Right renal pelvis (tissue), 4 donors: ENCODE results near the gene DGCR6L. TPM values are rescaled to one million over a fixed set of nuclear protein-coding genes. Genes with fewer than 3 reads are reported as not detected.
"Not testable (repeated sequence)": the region's sequence is repeated elsewhere in the genome, so short reads cannot be mapped to it uniquely, and the experiment has no call there.

ENCODE experiments used
- DNase-seq, 4 donors: peaks; one replicate each; pipeline ENCODE4 v3.0.0-alpha.2; 2013; ENCODE audit warnings: low read depth in 4 of 4, low spot score in 3 of 4, missing footprints in 1 of 4
- polyA plus RNA-seq, 4 donors: library from polyadenylated mRNA; unstranded; fragments of 120-200 nt; gene quantifications; one replicate each; pipeline ENCODE4 v1.2.1, GENCODE V29; 2013; ENCODE audit not compliant: insufficient read length in 4 of 4

Gene DGCR6L
- polyA plus RNA-seq, 4 donors: 45.1 to 68.0 (median 52.9) TPM

DNA sequence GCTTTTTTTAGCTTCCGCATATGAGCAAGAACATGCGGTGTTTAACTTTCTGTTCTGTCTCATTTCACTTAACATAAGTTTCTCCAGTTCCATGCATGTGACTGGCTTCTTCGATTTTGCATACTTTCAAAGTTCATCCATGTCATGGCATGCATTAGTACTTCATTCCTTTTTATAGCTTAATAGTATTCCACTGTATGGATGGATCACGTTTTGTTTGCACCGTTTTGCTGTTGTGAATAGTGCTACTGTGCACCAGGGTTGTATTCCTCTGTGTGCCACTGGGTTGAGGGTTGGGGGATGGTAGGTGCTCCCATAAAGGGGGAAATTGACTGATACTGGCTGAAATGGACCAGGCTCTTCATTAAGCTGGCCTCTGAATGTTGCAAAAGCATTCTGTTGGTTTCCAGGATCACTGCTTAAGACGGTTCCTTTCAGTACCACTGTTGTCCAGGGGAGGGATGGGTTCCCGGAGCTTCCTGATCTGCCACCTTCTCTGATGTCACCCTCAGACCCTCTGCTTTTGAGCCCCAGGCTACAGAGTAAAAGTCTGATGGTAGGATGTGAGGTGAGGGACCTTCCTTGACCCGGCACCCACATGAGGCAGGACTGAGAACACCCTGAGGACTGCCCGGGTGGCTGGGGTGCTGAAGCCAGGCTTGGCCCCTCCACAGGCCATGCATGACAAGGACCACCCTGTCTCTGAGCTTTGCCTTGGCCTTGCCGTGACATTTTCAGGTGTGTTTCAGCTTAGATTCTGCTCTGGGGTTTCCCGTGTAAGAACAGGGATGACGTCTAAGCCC lies 24.4 kb downstream of the DGCR6L start:
- DNase-seq: no peak

GRCh38 chr22:20292673-20293232 lies 27.1 kb downstream of the DGCR6L start:
- no peak for DNase-seq

- no peak for DNase-seq
These were observed 27.8 kb downstream of the DGCR6L start for GRCh38 chr22:20292108-20292507.

GRCh38 chr22:20291604-20292063 lies 28.2 kb downstream of the DGCR6L start:
- DNase-seq: no peak

DNA sequence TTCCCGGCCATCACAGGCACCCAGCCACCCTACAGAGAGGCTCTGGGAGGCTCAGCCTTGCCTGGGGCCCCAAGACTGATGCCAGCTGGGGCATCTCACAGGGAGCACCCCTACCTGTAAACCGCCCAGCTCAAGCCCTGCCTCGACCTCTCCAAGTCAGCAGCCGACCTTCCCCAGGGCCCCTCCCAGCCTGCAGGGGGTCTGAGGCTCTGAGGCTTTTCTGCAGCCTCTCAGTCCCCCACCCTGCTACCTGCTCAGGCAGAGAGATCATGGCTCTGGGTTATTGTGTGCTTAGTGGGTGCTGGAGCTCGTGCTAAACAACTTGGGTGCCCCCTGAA lies 28.6 kb downstream of the DGCR6L start:
- DNase-seq: no peak

- DNase-seq: no peak
These were observed 29.1 kb downstream of the DGCR6L start for GRCh38 chr22:20290578-20291248.

GRCh38 chr22:20290045-20290392 lies 29.8 kb downstream of the DGCR6L start:
- DNase-seq: no peak

- not testable (repeated sequence) for DNase-seq
These were observed 30.4 kb downstream of the DGCR6L start for GRCh38 chr22:20289182-20290044.

GRCh38 chr22:20286784-20287423 lies 33.0 kb downstream of the DGCR6L start:
- DNase-seq: not testable (repeated sequence)

DNA sequence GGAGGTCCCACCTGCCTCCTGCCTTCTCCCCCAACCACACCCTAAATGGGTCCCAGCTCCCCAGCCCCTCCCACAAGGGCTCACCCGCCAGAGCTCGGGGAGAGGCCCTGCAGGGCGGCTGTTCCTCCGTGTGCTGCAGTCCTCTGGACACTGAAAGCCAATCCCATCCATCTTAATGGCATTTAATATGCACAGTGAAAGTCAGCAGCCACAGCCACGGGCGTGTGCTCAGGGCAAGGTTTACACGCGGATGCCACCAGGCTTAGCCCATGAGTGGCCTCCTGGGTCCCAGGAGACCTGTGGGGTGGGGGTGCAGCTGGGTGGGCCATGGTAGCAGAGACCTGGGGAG lies 33.6 kb downstream of the DGCR6L start:
- not testable (repeated sequence) for DNase-seq

- DNase-seq: not testable (repeated sequence)
These were observed 34.2 kb downstream of the DGCR6L start for GRCh38 chr22:20285473-20286311.

DNA sequence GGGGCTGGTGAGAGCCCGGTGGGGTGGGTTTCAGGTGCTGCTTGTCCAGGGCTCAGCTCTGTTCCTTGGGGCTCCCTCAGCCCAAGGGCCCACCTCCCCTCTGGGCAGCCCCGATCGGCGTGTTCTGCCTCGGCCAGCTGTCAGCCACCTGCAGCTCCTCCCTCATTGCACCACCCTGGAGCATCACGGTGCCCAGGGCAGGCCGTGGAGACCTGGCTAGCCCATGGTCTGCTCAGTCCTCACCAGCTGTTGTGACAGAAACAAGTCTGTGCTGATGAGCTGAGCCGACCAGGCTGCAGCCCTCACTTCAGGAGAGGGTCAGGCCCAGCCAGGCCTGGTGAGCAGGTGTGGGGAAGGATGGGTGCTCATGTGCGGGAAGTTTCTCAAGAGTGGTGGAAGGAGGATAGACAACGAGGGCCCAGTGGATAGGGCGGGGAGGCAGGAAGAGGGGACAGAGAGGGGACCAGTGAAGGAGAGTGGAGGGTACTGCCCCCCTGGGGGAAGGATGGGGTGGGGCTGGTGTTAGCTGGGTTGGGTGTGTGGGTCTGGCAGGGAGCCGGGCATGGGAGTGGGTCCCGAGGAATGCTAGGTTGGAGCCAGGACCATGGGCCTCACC lies 35.3 kb downstream of the DGCR6L start:
- DNase-seq: no peak

DNA sequence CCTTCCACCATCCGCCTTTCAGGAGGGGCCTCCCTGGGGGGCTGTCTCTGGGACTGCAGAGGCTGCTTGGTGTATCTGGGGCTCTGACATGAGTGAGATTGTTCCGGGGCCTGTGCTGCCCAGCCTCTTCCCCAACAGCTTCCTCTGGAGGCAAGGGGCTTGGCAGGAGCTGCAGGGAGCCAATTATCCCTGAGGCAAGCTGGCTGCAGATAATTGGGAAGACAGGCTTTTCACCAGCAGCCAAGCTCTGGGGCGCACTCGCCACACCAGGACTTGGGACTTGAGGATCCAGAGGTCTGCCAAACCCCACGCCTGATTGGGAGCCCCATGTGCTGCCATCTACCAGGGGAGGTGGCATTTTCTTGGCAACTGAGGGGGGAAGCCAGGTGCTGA lies 36.2 kb downstream of the DGCR6L start:
- DNase-seq: no peak

DNA sequence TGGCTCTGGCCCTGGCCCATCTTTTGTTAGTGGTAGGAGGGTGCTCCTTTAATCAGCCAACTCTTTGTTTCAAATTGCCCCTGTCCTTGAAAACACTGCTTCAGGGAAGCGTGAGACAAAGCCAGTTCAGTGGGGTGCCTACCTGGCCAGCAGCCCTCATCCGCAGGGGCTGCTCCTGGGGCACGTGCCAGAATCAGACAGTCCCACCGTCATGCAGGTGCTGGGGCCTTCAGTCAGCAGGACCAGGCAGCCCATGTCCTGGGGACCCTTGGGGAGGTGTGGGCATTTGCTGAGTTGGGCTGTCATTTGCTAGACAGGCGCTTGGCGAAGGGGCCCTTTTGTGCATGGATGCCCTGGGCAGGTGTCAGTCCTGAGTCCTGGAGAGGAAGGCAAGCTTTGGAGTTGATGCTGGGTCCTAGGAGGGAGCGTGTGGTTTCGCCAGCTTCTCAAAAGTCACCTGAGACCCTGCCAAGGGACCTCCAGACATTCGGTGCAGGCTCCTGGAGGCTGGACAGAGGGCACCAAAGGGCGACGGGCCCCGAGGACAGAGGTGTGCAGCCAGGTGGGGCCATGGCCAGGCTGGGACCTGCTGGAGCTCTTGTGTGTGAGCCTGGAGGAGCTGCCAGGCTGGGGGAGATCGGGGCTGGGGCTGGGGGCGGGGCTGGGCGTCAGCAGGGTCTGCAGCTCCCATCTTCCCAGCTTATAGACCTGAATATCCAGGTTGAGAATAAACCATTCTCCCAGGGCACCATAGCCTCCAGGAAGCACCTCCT lies 36.8 kb downstream of the DGCR6L start:
- no peak for DNase-seq

GRCh38 chr22:20281891-20282290 lies 38.0 kb downstream of the DGCR6L start:
- DNase-seq: no peak

GRCh38 chr22:20281473-20281872 lies 38.4 kb downstream of the DGCR6L start:
- not testable (repeated sequence) for DNase-seq

- no peak for DNase-seq
These were observed 39.0 kb downstream of the DGCR6L start for GRCh38 chr22:20280866-20281265.

GRCh38 chr22:20280163-20280562 lies 39.7 kb downstream of the DGCR6L start:
- not testable (repeated sequence) for DNase-seq
